ENCODE results near the gene SLC6A6.
A peak's percentile ranks its signal among the peaks of the same experiment; 100 is the strongest.

SLC6A6 gene

DNA sequence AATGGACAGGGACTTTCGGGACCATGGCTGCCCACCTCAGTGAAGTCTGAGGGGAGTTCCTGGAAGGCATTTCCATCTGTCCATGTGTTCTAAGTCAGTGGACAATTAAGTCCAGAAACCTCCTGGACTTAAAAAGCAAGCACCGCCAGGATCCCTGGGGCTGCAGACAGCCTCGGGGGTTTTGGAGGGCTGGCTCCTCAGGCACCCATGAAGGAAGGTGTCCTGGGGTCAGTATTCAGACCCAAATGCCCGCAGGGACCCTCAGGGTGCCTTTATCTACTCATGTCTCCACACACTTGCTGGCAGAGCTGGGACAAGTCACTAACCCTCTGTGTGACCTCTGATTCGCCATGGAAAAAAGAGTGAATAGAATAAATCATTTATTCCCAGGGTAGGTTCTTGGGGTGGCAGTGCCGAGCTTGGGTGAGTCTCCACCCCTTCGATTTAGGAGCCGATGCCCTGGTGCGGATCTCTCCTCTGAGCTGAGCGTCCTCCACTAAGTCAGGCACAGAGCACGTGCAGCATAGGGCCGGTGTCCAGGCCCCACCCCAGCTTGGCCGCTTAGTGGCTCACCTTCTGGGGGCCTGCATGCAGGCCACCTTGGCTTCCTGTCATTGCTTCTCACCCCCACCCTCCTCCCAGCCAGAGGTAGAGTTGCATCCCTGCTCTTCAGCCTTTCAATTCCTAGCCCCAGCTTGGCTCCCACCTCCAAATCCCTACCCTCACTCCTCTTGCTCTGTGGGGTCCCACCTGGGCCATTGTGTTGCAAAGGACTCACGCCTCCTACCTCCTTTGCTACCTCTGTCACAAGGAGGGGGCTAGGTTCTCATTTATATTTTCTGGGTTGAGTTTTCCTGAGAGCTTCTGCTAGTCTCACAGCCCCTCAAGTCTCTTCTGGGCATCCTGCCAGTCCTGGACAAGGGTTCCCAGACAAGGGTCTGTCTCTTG, 19.9 kb downstream of the SLC6A6 start:
- DNase-seq (ENCODE audit: low spot score), result no peak

GRCh38 chr3:14423197-14423743, 20.9 kb downstream of the SLC6A6 start:
- DNase-seq (ENCODE audit: low spot score), result no peak

DNA sequence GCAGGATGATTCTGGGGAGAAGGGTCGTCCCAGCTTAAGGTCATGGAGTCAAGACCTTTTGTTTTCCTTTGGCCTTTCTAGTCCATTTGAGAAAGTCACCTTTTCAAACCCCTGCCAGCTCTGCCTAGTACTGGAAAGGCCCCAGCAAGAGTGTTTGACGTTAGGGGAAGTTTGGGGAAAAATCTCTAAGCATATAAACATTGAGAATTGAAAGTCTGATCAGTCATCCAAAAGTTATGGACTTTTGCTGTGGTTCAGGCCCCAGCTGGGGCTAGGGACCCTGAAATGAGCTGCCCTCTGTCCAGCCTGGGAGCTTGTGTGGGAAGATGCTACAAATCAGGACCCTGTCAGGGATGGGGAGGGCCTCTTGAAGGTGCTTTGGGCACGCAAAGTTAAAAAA, 21.6 kb downstream of the SLC6A6 start:
- DNase-seq (ENCODE audit: low spot score), result no peak

- DNase-seq (ENCODE audit: low spot score), result no peak
Observed at GRCh38 chr3:14424711-14425580, 22.5 kb downstream of the SLC6A6 start.

DNA sequence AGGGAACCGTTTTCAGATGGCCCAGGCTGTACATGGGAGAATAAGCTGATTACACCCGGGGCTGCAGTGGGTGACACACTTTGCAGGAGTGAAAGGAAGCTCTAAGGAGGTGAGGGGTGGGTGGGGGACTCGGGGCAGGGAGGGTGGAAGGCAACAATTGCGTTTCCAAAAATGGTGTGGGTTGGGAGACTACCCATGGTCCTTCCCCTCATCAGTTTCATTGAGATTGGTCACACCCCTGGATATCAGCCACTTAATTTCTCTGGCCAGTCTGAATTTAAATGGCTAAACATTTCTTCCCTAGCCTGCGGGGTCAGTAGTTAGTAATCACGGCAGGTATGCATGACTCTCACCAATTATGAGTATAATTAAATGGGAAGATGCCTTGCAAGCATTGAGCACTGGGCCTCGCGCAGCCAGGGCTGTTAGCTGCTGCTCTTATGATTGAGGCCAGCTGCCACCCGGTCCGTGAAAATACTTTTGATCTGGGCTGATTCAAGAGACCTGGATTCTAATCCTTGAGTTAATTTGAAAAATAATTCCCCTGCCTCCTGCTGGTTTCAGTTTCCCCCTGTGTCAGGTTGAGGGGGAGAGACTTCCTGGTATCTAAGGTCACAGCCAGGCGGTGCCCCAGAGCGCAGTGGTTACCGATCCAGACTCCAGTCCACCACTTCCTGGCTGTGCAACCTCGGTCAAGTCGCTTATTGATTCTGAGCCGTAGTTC, 23.3 kb downstream of the SLC6A6 start:
- DNase-seq (ENCODE audit: low spot score), result no peak

DNA sequence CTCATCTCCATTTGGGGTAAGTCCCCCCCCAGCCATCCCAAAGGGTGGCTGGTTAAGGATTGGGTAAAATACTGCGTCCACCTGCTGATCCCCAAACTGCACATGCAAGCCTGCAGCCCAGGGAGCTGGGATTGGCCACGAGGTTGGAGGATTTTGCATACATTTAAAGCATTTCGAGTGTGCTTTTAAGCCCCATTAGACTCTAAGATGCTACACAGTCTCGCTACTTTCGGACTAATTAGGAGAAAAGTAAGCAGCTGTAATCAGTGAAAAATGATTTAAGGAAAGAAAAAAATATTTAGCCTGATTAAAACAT, 23.9 kb downstream of the SLC6A6 start:
- DNase-seq (ENCODE audit: low spot score), result no peak

GRCh38 chr3:14428087-14429033, 26.0 kb downstream of the SLC6A6 start:
- no peak for DNase-seq (ENCODE audit: low spot score)

DNA sequence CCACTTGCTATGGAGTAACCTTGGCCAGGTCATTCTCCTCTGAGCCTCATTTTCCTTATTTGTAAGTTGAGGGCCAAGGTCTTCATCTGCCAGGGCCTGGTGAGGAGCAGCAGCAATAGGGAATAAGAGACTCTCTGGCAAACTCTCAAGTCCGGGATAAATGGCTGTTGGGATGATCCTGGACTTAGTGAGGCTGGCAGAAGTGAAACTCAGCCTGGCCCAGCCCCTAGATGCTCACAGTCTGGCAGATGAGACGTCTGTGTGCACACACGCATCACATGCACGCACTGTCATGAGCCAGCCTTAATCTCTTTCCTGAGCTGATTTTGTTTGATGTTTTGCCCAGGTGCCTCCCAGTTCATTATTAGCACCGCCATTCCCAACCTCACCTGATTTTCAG, 26.8 kb downstream of the SLC6A6 start:
- DNase-seq (ENCODE audit: low spot score), result no peak

DNA sequence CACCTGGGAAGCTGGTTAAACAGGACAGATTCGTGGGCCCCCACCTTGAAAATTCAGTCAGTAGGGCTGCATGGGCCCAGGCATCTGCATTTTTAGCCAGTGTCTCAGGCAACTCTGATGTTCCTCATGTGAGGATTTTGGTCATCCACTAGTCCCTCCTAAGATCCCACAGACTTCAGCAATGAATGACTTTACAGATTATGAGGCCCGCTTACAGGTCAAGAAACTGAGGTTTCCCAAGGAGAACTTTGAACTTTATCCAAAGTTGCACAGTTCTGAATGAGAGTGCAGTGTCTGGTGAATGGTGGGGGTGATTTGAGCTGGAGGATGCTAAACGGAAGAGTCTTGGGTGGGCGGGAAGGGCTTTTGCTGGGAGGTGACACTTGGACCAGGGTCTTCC, 27.2 kb downstream of the SLC6A6 start:
- DNase-seq (ENCODE audit: low spot score), result no peak

- no peak for DNase-seq (ENCODE audit: low spot score)
Observed at GRCh38 chr3:14430053-14430452, 27.6 kb downstream of the SLC6A6 start.

DNA sequence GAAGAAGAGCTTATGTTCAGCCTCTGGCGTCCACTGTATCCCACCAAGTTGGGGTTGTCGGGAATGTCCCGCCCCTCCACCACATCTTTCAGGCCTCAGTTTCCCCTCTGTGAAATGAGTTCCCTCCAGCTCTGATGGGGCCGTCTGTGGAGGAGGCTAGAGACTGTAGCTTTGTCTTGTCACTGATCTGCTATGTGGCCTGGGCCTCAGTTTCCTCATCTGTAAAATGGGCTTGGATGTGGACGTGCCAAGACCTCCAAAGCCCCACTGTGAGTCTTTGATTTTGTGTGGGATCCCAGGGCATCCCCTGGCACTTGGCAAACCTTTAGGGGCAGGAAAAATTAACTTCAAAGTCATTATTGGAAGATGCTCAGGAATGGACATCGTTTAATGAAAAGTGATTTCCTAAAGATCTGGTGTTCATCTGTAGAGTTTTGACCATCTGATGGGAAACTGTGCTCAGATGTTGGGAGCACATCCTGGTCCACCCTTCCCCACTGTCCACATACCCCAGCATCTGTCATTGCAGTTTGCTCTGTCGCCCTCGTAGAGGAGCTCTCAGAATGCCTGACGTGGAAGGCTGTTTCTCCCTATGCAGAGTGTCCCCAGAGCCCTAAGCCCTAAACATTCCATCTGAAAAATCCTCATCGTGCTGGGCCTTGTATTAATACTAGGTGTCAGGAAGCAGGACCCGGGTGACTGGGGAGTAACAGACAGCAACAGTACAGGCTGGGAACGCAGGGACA, 28.5 kb downstream of the SLC6A6 start:
- no peak for DNase-seq (ENCODE audit: low spot score)

- no peak for DNase-seq (ENCODE audit: low spot score)
Observed at GRCh38 chr3:14431452-14431916, 29.1 kb downstream of the SLC6A6 start.

DNA sequence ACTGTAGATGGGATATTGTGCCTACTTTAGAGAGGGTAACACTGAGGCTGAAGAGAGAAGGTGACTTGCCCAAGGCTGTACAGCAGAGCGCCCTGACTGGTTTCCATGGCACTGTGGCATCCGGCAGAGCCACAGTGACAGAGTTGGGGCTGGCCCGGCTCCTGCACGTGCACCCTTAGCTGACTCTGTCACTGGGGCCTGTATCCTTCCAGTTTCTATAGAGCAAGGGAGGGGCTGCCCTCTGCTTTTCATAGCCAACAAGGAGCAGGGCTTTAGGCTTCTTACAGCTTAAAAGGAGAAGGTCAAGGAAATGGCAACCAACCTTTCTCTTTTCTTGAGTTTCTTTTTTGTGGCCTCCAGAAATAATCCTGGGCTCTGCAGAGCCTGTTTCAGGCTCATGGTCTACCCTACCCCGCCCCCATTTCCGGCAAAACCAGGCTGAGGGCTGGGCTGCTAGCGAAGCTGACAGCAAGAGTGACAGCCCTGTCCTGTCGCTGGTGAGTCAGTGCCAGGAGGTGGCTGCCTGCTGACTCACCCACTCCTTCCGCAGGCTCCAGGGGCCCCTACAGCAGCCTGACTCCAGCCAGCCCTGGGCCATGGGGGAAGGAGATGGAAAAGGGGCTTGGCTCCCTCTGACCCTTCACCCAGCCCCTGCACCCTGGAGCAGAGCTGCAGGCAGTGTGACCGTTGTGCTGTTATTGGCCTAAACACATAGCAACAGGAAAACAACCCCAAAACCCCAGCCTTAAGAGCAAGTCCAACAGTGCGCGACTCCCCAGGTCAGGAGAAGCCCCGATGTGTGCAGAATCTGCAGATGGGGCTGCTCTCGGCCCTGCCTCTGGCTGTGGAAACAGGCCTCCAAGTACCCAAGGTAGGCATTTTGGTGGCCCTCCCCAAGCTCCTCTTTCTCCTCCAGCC, 29.8 kb downstream of the SLC6A6 start:
- peak; percentile 99 for DNase-seq (ENCODE audit: low spot score)

- no peak for DNase-seq (ENCODE audit: low spot score)
Observed at GRCh38 chr3:14433106-14433505, 30.7 kb downstream of the SLC6A6 start.

- DNase-seq (ENCODE audit: low spot score), result no peak
Observed at GRCh38 chr3:14434126-14434497, 31.7 kb downstream of the SLC6A6 start.

GRCh38 chr3:14434498-14435151, 32.2 kb downstream of the SLC6A6 start:
- DNase-seq (ENCODE audit: low spot score), result no peak

GRCh38 chr3:14435175-14436014, 33.0 kb downstream of the SLC6A6 start:
- no peak for DNase-seq (ENCODE audit: low spot score)

DNA sequence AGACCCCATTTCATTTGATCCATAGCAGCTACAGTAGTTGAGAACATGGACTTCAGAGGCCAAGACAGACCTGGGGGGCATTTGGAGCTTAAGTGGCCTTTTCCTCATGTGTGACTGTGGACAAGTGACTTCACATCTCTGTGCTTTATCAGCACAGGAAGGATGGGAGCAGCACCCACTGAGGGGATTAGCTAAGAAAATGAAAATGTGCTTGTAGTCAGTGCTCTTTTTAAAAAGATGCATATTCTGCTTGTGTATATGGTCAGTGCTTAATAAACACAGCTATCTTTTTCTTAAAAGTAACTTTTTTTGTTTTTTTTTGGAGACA, 34.5 kb downstream of the SLC6A6 start:
- no peak for DNase-seq (ENCODE audit: low spot score)
